Measurements from ENCODE around the gene NMT1.
A peak's percentile ranks its signal among the peaks of the same experiment; 100 is the strongest.
"Not testable (repeated sequence)": the region's sequence is repeated elsewhere in the genome, so short reads cannot be mapped to it uniquely, and the experiment has no call there.

NMT1 gene

GRCh38 chr17:45035848-45036247, 25.3 kb upstream of the NMT1 start:
- FAIRE-seq (no peak), DNase-seq (ENCODE audit: insufficient read length, low spot score) (no peak)

DNA sequence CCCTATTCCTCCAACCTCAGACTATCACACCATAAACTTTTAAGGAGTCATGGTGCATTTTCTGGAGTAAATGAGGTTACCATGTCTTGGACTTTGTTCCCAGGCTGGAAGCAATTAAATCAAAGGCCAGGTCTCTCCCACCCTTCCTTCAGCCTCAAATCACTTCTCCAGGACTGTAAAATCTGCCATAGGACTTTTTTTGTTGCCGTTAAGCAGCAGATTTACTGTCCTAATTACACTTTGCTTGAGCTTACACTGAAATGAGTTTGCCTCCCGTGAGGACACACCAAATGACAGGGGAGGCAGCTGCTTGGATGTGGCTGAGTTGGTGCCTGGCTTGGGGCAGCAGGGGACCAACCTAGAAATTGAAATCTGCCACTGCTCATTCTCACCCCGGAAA, 24.4 kb upstream of the NMT1 start:
- FAIRE-seq (no peak), DNase-seq (ENCODE audit: insufficient read length, low spot score) (no peak)

DNA sequence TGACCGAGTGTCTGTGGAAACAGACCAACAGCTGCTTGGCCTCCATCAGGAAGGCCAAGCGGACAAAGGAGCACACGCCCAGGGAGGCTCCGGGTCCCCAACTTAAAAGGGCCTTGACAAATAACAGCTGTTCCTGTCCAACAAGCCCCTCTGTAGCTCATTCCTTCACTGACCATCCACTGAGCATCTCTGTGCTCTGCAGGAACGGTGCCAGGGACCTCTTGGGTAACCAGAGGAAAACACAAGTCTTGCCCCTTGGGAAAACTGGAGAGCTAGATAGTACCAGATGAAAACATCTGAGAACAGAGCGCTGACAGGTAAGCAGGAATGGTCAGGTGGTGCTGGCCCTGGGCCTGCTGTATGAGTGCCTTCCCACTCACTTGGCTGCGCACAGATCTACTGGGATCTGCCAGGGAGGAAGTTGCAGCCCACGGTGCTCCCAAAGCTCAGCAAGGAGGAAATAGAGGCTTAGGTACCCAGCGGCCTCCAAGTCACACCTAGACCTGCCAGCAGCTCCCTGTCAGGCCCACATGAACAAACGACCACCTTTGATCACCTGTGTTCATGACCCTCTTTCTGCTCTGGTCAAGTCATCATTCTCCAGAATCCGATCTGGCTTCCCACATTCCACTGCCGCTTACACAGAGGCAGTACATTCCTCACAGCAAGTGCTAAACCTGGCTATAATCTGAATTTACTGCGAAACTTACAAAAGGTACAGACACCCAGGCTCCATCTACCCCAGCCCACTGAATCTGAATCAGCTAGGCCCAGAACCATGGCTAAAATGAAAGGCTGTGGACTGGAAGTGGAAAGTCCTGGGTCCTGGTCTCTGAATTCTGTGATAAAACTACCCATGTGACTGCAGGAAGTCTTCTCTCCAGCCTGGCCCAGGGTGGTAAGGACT, 22.1 kb upstream of the NMT1 start:
- DNase-seq (ENCODE audit: insufficient read length, low spot score) (no peak), FAIRE-seq (peak; percentile 82)

DNA sequence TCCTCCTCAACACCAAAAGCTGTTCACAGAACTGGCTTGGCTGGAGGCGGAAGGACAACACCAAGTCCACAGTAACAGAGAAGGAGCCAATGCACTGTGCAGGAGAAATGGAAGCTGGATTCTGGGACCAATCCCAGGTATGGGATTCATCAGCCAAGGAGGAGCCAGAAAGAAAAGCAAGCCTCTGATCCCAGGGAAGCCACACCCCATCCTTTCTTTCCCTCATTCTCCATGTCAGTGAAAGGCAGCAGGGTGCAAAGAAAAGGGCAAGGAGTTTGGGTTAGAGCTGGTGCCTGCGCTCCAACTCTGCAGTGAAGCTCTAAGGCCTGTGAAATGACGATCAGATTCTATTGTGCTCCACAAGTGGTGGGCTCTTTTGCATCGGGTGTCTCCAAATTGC, 20.7 kb upstream of the NMT1 start:
- no peak for FAIRE-seq
- no peak for DNase-seq (ENCODE audit: insufficient read length, low spot score)

DNA sequence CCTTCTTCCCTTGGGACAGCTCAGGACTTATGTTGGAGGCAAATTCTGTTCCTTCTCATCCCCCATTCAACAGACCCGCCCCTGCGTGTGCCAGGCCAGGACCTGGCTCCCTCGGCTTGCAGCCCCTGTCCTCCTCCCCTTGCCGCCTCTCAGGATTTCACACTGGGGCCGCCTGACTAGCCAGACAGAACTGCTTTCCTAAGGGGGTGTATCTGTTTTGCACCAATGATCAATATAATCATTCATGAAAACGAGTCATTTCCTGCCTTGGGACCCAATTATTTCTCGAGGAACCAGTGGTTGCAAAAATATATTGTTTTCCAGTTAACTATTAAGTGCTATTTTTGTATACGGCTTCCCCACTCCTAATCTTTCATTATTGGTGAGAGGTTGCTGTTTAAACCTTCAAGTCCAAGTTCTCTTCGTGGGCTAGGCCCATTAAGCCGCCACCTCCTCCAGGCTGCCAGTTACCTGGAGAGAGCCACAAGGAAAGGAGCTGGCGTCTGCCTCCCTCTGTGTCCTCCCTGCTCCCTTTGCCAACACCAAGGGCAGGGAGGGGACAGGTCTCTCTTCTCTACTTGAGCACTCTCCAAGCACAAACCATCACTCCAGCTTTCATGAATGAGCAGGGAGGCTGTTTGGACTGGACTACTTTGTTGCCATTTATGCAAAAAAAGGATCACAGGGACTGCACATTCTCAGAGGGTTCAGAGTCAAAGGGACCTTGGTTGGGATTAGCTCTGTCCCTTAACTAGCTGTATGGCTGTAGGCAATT, 18.6 kb upstream of the NMT1 start:
- DNase-seq (ENCODE audit: insufficient read length, low spot score), result no peak
- FAIRE-seq, result peak; percentile 62

GRCh38 chr17:45043813-45044540, 17.1 kb upstream of the NMT1 start:
- no peak for DNase-seq (ENCODE audit: insufficient read length, low spot score)
- no peak for FAIRE-seq

- DNase-seq (ENCODE audit: insufficient read length, low spot score) (no peak), FAIRE-seq (peak; percentile 18)
These were observed 14.5 kb upstream of the NMT1 start for GRCh38 chr17:45046537-45047125.

DNA sequence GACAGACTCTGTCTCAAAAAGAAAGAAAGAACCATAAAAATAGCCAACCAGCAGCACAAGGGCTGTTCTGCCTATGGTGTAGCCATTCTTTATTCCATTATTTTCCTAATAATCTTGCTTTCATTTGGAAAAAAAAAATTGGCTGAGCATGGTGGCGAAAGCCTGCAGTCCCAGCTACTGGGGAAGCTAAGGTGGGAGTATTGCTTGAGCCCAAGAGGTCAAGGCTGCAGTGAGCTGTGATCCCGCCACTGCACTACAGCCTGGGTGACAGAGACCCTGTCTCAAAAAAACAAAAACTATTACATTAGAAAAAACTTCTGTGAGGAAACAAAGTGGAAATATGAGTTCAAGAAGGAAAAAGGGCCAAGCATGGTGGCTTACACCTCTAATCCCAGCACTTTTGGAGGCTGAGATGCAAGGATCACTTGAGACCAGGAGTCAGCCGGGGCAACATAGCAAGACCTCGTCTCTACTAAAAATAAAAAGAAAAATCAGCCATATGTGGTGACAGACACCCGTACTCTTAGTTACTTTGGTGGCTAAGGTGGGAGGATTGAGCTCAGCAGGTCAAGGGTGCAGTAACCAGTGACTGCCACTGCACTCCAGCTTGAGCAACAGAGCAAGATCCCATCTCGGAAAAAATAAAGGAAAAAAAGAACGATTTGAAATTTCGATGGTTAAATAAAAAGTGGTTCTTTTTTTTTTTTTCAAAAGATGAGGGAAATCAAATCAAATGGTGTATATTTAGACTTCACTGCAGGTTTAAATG, 12.1 kb upstream of the NMT1 start:
- DNase-seq (ENCODE audit: insufficient read length, low spot score) (no peak), FAIRE-seq (no peak)

DNA sequence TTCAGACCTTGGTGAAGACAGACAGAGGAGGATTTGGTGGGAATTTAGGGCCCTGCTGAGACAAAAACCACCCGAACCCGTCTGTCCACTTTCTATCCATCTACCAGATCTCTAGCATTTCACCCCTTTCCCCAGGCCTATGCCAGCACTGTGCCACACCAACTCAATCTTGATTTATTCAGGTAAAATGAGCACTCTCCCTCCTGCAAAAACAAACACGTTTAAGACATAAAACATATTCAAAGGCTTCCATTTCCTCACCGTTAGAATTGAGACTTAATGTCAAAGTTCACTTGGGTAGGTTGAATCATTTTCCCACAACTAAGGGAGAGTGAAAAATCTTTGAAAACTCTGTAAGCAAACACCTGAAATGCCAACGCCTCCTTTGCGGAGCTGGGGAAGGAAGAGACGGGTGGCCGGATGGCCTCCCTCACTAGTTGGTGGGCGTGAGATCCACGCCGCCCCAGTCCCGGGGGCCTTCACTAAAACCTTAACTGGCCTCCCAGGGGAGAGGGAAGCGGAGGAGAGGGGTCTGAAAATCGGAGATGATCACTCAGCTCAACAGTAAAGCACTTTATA, 10.5 kb upstream of the NMT1 start:
- FAIRE-seq (peak; percentile 59), DNase-seq (ENCODE audit: insufficient read length, low spot score) (no peak)

- DNase-seq (ENCODE audit: insufficient read length, low spot score) (peak; percentile 91), FAIRE-seq (no peak)
These were observed 9.9 kb upstream of the NMT1 start, which contains the start of gene DCAKD for GRCh38 chr17:45051060-45051719. TSS of gene DCAKD (minus strand) at chr17:45051632. CDS start at chr17:45034885, 16,747 bp downstream.

DNA sequence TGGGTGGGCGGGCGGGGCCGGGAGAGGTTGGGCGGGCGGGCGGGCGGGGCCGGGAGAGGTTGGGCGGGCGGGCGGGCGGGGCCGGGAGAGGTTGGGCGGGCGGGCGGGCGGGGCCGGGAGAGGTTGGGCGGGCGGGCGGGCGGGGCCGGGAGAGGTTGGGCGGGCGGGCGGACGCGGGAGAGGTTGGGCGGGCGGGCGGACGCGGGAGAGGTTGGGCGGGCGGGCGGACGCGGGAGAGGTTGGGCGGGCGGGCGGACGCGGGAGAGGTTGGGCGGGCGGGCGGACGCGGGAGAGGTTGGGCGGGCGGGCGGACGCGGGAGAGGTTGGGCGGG, 9.4 kb upstream of the NMT1 start:
- not testable (repeated sequence) for FAIRE-seq; DNase-seq (ENCODE audit: insufficient read length, low spot score)

DNA sequence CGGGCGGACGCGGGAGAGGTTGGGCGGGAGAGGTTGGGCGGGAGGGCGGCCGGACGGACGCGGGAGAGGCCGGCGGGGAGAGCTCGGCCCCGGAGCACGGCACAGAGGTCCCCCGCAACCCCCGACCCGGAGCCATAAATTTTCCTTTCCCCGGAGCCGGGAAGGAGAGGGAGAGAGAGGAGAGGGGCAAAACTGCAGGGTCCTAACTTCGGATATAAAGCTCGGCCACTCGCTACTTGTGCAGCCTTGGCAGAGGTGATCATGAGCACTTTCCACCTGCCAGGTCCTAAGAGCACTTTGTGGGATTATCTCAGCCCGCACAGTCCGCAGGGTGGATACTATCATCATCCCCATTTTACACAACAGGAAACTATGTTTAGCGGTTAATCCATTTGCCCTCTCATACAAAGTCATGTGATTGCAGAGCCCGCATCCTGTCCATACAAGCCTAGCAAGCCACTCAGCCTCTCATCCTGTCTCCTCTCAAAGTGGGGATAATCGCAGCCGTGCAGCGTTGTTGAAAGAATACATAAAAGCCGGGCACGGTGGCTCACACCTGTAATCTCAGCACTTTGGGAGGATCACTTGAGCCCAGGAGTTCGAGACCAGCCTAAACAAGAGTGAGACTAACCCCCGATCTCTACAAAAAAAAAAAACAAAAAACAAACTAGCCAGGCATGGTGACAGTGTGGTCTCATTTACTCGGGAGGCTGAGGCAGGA, 8.9 kb upstream of the NMT1 start:
- no peak for DNase-seq (ENCODE audit: insufficient read length, low spot score)
- FAIRE-seq, result peak; percentile 52

GRCh38 chr17:45060382-45060796, 728 bp upstream of the NMT1 start:
- no peak for DNase-seq (ENCODE audit: insufficient read length, low spot score)
- no peak for FAIRE-seq

DNA sequence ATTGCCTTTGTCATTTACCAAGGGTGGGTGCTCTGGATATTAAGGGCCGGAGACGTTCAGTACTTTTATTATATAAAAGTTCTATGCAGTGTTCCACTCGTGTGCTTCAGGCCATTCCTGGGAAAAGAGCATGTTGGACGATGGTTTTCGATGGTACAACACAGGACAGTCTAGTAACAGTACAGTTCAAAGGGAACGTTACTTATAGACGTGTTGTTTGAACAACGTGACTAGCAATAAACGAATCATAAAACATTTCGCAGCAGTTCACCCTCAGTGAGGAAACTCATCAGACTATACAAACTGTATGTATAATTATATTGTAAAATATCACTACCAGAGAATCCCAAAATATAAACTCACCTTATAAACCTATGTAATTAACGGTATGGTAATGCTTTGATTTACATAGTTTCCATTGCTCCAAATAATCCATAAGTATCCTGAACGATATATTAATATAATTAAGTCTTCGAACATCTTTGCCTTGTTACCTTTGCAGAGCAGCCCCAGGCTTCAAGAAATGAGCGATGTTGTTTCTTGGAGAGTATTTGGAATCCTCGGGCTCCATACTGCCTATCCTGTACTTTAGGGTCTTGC, 589 bp downstream of the NMT1 start:
- no peak for DNase-seq (ENCODE audit: insufficient read length, low spot score)
- no peak for FAIRE-seq

- DNase-seq (ENCODE audit: insufficient read length, low spot score), result no peak
- FAIRE-seq, result peak; percentile 37
These were observed 2.1 kb downstream of the NMT1 start for GRCh38 chr17:45063198-45063597.

GRCh38 chr17:45067637-45068036, 6.5 kb downstream of the NMT1 start:
- no peak for DNase-seq (ENCODE audit: insufficient read length, low spot score)

GRCh38 chr17:45070001-45070400, 8.9 kb downstream of the NMT1 start:
- no peak for DNase-seq (ENCODE audit: insufficient read length, low spot score)

More at GRCh38 chr17:45067637-45068036, 6.5 kb downstream of the NMT1 start:
- no peak for FAIRE-seq

DNA sequence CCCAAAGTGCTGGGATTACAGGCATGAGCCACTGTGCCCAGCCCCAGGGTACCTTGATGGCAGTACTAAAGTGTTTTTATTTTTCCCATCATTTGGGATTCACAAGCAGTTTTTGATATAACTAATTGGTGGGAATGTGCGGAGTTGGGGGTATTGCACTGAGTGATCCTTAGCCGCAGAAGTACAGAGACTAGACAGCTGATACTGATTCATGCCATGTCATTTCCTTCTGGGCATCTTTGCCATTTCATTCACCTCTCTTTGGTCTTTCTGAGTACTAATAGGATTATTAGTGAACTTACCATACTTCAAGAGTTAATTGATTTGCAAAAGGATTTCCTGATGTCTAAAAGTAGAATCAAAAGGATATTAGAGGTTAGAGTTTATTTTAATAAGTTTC, 9.7 kb downstream of the NMT1 start:
- no peak for FAIRE-seq
- no peak for DNase-seq (ENCODE audit: insufficient read length, low spot score)

More at GRCh38 chr17:45070001-45070400, 8.9 kb downstream of the NMT1 start:
- FAIRE-seq, result no peak

All from GM19239 (cell line).